Activated CD4-positive, alpha-beta memory T cell treated with anti-CD3 and anti-CD28 coated beads for 36 hours (primary cell): ENCODE measurements around the gene SHB. TPM values are rescaled to one million over a fixed set of nuclear protein-coding genes. Genes with fewer than 3 reads are reported as not detected.
"Not testable (repeated sequence)": the region's sequence is repeated elsewhere in the genome, so short reads cannot be mapped to it uniquely, and the experiment has no call there.

Experiments
- CTCF ChIA-PET: fragments of 350-600 bp; sonication (Branson Sonifier 250); formaldehyde crosslinking; loops from one replicate; lab custom pipeline; 2021; ENCODE audit warnings: antibody characterized with exemption, inconsistent platforms; lab: Charles Lee
- POLR2A ChIA-PET: fragments of 350-600 bp; sonication (Branson Sonifier 250); formaldehyde crosslinking; loops from one replicate; lab custom pipeline; 2021; ENCODE audit warnings: antibody characterized with exemption; lab: Charles Lee
- DNase-seq: peaks from one replicate; pipeline ENCODE4 v3.0.0-alpha.2; 2020
- H3K27ac Mint-ChIP-seq: one replicate; pipeline ENCODE4 v1.8.0; 2021; ENCODE audit warnings: mixed read lengths
- H3K27me3 Mint-ChIP-seq: one replicate; pipeline ENCODE4 v1.8.0; 2021; ENCODE audit warnings: mixed read lengths
- H3K36me3 Mint-ChIP-seq: one replicate; pipeline ENCODE4 v1.8.0; 2021; ENCODE audit warnings: mixed read lengths
- H3K4me1 Mint-ChIP-seq: one replicate; pipeline ENCODE4 v1.8.0; 2021; ENCODE audit warnings: low read depth, mixed read lengths
- H3K4me3 Mint-ChIP-seq: one replicate; pipeline ENCODE4 v1.8.0; 2021; ENCODE audit warnings: mild to moderate bottlenecking, mixed read lengths
- H3K9me3 Mint-ChIP-seq: one replicate; pipeline ENCODE4 v1.8.0; 2021; ENCODE audit warnings: mixed read lengths
- intact Hi-C: fragments of 100-400 bp; cut with micrococcal nuclease; formaldehyde crosslinking; loops from one replicate; pipeline ENCODE4 v1.15.1; 2023
- total RNA-seq, 2 experiments: library from RNA; stranded (reverse); gene quantifications; one replicate each; pipeline ENCODE4 v1.2.3, GENCODE V29; 2021

The SHB gene
- total RNA-seq, 2 experiments from 2014 or later = 1.1 to 1.2 TPM

- no peak overlapping the region for H3K4me3 Mint-ChIP-seq
- DNase-seq = no peak
- no peaks in the 10 kb centered on the region for H3K27me3 Mint-ChIP-seq
- no peaks in the 10 kb centered on the region for H3K9me3 Mint-ChIP-seq
- POLR2A ChIA-PET = interaction anchor here (0.9 kb wide), 1 partner anchor 20 kb away, joined by 3 read pairs; no protein-coding TSS in a partner anchor
- no peak overlapping the region for H3K27ac Mint-ChIP-seq
- intact Hi-C loops = loop anchor here (5.0 to 10.0 kb wide), 2 partner anchors 173 to 451 kb away; no protein-coding TSS in a partner anchor
- no peaks in the 10 kb centered on the region for H3K36me3 Mint-ChIP-seq
- H3K4me1 Mint-ChIP-seq = no peaks in the 10 kb centered on the region
- CTCF ChIA-PET = interaction anchor here (0.6 to 6.3 kb wide), 42 partner anchors 10 to 758 kb away, joined by 3 to 107 read pairs (median 4); partner anchors contain the start of genes ALDH1B1, SHB and SLC25A51
Measured at GRCh38 chr9:37914154-37914551, 154.9 kb downstream of the SHB start.

GRCh38 chr9:37913480-37914153, 155.4 kb downstream of the SHB start:
- H3K27me3 Mint-ChIP-seq = no peaks in the 10 kb centered on the region
- H3K36me3 Mint-ChIP-seq = no peaks in the 10 kb centered on the region
- CTCF ChIA-PET = interaction anchor here (0.6 to 6.3 kb wide), 48 partner anchors 11 to 856 kb away, joined by 3 to 107 read pairs (median 4); partner anchors contain the start of genes ALDH1B1, SHB and SLC25A51
- POLR2A ChIA-PET = interaction anchor here (0.9 kb wide), 1 partner anchor 20 kb away, joined by 3 read pairs; no protein-coding TSS in a partner anchor
- peak; percentile 88 for DNase-seq
- H3K27ac Mint-ChIP-seq = no peak overlapping the region
- intact Hi-C loops = loop anchor here (1.0 to 10.0 kb wide), 5 partner anchors 174 to 520 kb away; no protein-coding TSS in a partner anchor
- H3K4me3 Mint-ChIP-seq = no peak overlapping the region
- no peaks in the 10 kb centered on the region for H3K9me3 Mint-ChIP-seq
- no peaks in the 10 kb centered on the region for H3K4me1 Mint-ChIP-seq

GRCh38 chr9:37911271-37911681, 157.8 kb downstream of the SHB start:
- no peak for DNase-seq
- intact Hi-C loops = loop anchor here (5.0 to 10.0 kb wide), 2 partner anchors 176 to 454 kb away; no protein-coding TSS in a partner anchor

GRCh38 chr9:37910271-37910670, 158.8 kb downstream of the SHB start:
- CTCF ChIA-PET = interaction anchor here (6.1 to 6.3 kb wide), 2 partner anchors 178 to 251 kb away, joined by 86 to 107 read pairs; no protein-coding TSS in a partner anchor
- no peaks in the 10 kb centered on the region for H3K4me1 Mint-ChIP-seq
- no peaks in the 10 kb centered on the region for H3K9me3 Mint-ChIP-seq
- H3K36me3 Mint-ChIP-seq = no peaks in the 10 kb centered on the region
- H3K4me3 Mint-ChIP-seq = no peak overlapping the region
- intact Hi-C loops = loop anchor here (5.0 to 10.0 kb wide), 2 partner anchors 177 to 455 kb away; no protein-coding TSS in a partner anchor
- POLR2A ChIA-PET = no interaction called here
- H3K27ac Mint-ChIP-seq = no peak overlapping the region
- no peaks in the 10 kb centered on the region for H3K27me3 Mint-ChIP-seq
- DNase-seq = no peak

More at GRCh38 chr9:37911271-37911681, 157.8 kb downstream of the SHB start:
- Mint-ChIP-seq H3K4me1 (no peaks in the 10 kb centered on the region), H3K27me3 (no peaks in the 10 kb centered on the region), H3K27ac (no peak overlapping the region), H3K36me3 (no peaks in the 10 kb centered on the region), H3K4me3 (no peak overlapping the region), H3K9me3 (no peaks in the 10 kb centered on the region)
- POLR2A ChIA-PET = no interaction called here
- CTCF ChIA-PET = interaction anchor here (0.9 to 6.3 kb wide), 4 partner anchors 157 to 761 kb away, joined by 3 to 107 read pairs (median 44); partner anchors contain the start of gene SHB

GRCh38 chr9:37909836-37910235, 159.2 kb downstream of the SHB start:
- CTCF ChIA-PET = interaction anchor here (6.1 to 6.3 kb wide), 2 partner anchors 178 to 251 kb away, joined by 86 to 107 read pairs; no protein-coding TSS in a partner anchor
- H3K4me1 Mint-ChIP-seq, POLR2A ChIA-PET, H3K27me3 Mint-ChIP-seq, H3K27ac Mint-ChIP-seq, DNase-seq, H3K9me3 Mint-ChIP-seq, H3K4me3 Mint-ChIP-seq, H3K36me3 Mint-ChIP-seq: not testable (repeated sequence)
- intact Hi-C loops = loop anchor here (5.0 to 10.0 kb wide), 3 partner anchors 75 to 455 kb away; no protein-coding TSS in a partner anchor

- H3K36me3 Mint-ChIP-seq = no peaks in the 10 kb centered on the region
- H3K27ac Mint-ChIP-seq = no peak overlapping the region
- H3K27me3 Mint-ChIP-seq = no peaks in the 10 kb centered on the region
- peaks cover 5% of the 10 kb centered on the region for H3K4me1 Mint-ChIP-seq
- intact Hi-C loops = loop anchor here (10.0 kb wide), 1 partner anchor 75 kb away; no protein-coding TSS in a partner anchor
- H3K9me3 Mint-ChIP-seq = no peaks in the 10 kb centered on the region
- POLR2A ChIA-PET = interaction anchor here (0.6 kb wide), 1 partner anchor 84 kb away, joined by 3 read pairs; no protein-coding TSS in a partner anchor
- CTCF ChIA-PET = interaction anchor here (1.1 kb wide), 1 partner anchor 167 kb away, joined by 3 read pairs; no protein-coding TSS in a partner anchor
- no peak overlapping the region for H3K4me3 Mint-ChIP-seq
- no peak for DNase-seq
Measured at GRCh38 chr9:37909326-37909725, 159.7 kb downstream of the SHB start.

GRCh38 chr9:37908698-37909186, 160.3 kb downstream of the SHB start:
- H3K4me3 Mint-ChIP-seq = no peak overlapping the region
- DNase-seq = no peak
- H3K27ac Mint-ChIP-seq = no peak overlapping the region
- H3K4me1 Mint-ChIP-seq = peaks cover 6% of the 10 kb centered on the region
- POLR2A ChIA-PET = interaction anchor here (0.6 kb wide), 1 partner anchor 85 kb away, joined by 3 read pairs; no protein-coding TSS in a partner anchor
- no peaks in the 10 kb centered on the region for H3K36me3 Mint-ChIP-seq
- CTCF ChIA-PET = interaction anchor here (1.1 to 1.9 kb wide), 2 partner anchors 168 to 179 kb away, joined by 3 to 7 read pairs; no protein-coding TSS in a partner anchor
- no peaks in the 10 kb centered on the region for H3K9me3 Mint-ChIP-seq
- H3K27me3 Mint-ChIP-seq = no peaks in the 10 kb centered on the region
- intact Hi-C loops = loop anchor here (10.0 kb wide), 1 partner anchor 74 kb away; no protein-coding TSS in a partner anchor

GRCh38 chr9:37908283-37908682, 160.7 kb downstream of the SHB start:
- no peaks in the 10 kb centered on the region for H3K27me3 Mint-ChIP-seq
- no peaks in the 10 kb centered on the region for H3K36me3 Mint-ChIP-seq
- H3K4me1 Mint-ChIP-seq = peaks cover 6% of the 10 kb centered on the region
- no peak overlapping the region for H3K4me3 Mint-ChIP-seq
- ChIA-PET CTCF (interaction anchor here (1.1 to 1.9 kb wide), 2 partner anchors 168 to 180 kb away, joined by 3 to 7 read pairs; no protein-coding TSS in a partner anchor), POLR2A (no interaction called here)
- no peaks in the 10 kb centered on the region for H3K9me3 Mint-ChIP-seq
- intact Hi-C loops = loop anchor here (10.0 kb wide), 1 partner anchor 73 kb away; no protein-coding TSS in a partner anchor
- H3K27ac Mint-ChIP-seq = no peak overlapping the region
- DNase-seq = no peak

GRCh38 chr9:37906312-37907239, 162.5 kb downstream of the SHB start:
- Mint-ChIP-seq H3K9me3 (no peaks in the 10 kb centered on the region), H3K4me3 (no peak overlapping the region), H3K27ac (no peak overlapping the region), H3K36me3 (no peaks in the 10 kb centered on the region), H3K27me3 (no peaks in the 10 kb centered on the region), H3K4me1 (peaks cover 15% of the 10 kb centered on the region)
- intact Hi-C loops = loop anchor here (10.0 kb wide), 1 partner anchor 72 kb away; no protein-coding TSS in a partner anchor
- no peak for DNase-seq
- ChIA-PET POLR2A (no interaction called here), CTCF (interaction anchor here (2.3 kb wide), 1 partner anchor 181 kb away, joined by 6 read pairs; no protein-coding TSS in a partner anchor)

GRCh38 chr9:37905776-37906175, 163.3 kb downstream of the SHB start:
- no peak for DNase-seq

More at GRCh38 chr9:37905776-37906175, 163.3 kb downstream of the SHB start:
- ChIA-PET POLR2A (no interaction called here), CTCF (interaction anchor here (2.3 kb wide), 1 partner anchor 182 kb away, joined by 6 read pairs; no protein-coding TSS in a partner anchor)
- H3K4me3 Mint-ChIP-seq = no peak overlapping the region
- no peak overlapping the region for H3K27ac Mint-ChIP-seq
- H3K4me1 Mint-ChIP-seq = peaks cover 16% of the 10 kb centered on the region
- no peaks in the 10 kb centered on the region for H3K27me3 Mint-ChIP-seq
- H3K9me3 Mint-ChIP-seq = no peaks in the 10 kb centered on the region
- intact Hi-C loops = loop anchor here (2.0 to 10.0 kb wide), 2 partner anchors 71 to 163 kb away; partner anchors contain the start of gene SHB
- H3K36me3 Mint-ChIP-seq = no peaks in the 10 kb centered on the region
